ENCODE measurements around the gene TIMD4.

DNA sequence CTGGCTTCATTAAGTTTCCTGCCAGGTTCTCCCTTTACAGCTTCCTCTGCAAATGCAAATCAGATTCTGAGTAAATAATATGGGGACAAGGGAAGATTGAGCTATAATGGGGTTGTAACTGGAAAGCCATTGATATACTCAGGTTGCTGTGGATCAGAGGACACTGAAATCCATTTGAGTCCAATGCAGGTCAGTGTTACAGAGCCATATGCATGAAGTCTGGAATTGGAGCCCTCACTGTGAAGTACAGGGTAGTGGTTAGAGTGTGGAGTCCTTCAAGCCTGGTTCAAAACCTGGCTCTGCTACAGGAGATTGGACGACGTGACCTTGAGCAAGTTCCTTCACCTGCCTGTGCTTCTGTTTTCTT, 48.7 kb downstream of the TIMD4 start:
- no peak for TF ChIP-seq FOXM1 (IDR thresholded peaks at IDR 0.05; ENCODE audit: borderline replicate concordance)
- TF ChIP-seq ELF4 (IDR thresholded peaks at IDR 0.05), result no peak
- no peak for TF ChIP-seq SUZ12 (IDR thresholded peaks at IDR 0.05)
- TF ChIP-seq TARDBP (IDR thresholded peaks at IDR 0.05), result no peak
- no peak for TF ChIP-seq SP1 (IDR thresholded peaks at IDR 0.05)
- no peak for TF ChIP-seq FOXA1 (IDR thresholded peaks at IDR 0.05)
- TF ChIP-seq NFRKB (IDR thresholded peaks at IDR 0.05), result no peak
- TF ChIP-seq ZNF384 (IDR thresholded peaks at IDR 0.05), result no peak
- no peak for TF ChIP-seq HDGF (IDR thresholded peaks at IDR 0.05; ENCODE audit: borderline replicate concordance)
- TF ChIP-seq, protein P1, sequence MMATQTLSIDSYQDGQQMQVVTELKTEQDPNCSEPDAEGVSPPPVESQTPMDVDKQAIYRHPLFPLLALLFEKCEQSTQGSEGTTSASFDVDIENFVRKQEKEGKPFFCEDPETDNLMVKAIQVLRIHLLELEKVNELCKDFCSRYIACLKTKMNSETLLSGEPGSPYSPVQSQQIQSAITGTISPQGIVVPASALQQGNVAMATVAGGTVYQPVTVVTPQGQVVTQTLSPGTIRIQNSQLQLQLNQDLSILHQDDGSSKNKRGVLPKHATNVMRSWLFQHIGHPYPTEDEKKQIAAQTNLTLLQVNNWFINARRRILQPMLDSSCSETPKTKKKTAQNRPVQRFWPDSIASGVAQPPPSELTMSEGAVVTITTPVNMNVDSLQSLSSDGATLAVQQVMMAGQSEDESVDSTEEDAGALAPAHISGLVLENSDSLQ (IDR thresholded peaks at IDR 0.05), result no peak
- TF ChIP-seq L3MBTL2 (conservative IDR thresholded peaks at IDR 0.05), result no peak
- TF ChIP-seq ARNT (IDR thresholded peaks at IDR 0.05), result no peak
